Measurements from ENCODE around the gene PDE4A. TPM values are rescaled to one million over a fixed set of nuclear protein-coding genes. Genes with fewer than 3 reads are reported as not detected.

Gene PDE4A
- total RNA-seq, 1 experiment from 2014 or later: 5.5 TPM

DNA sequence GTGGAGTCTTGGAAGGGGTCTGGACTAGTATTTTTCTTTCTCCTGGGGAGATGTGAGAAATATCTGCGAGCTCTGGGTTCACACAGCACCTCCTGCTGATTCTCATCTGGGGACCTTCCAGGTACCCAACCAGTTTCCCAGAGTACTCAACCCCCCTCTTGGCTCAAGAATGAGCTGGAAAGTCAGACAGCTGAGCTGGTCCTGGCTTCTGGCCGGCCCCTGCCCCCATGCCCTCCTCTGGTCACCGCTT lies 2.2 kb upstream of the PDE4A start:
- no peaks in the 10 kb centered on the region for H3K36me3 ChIP-seq
- DNase-seq: peak; percentile 45
- H3K4me3 ChIP-seq: peak overlapping the region; percentile 52; the same call in 1 of the 2 replicates
- H3K9me3 ChIP-seq: peaks cover 10% of the 10 kb centered on the region
- peaks cover 46% of the 10 kb centered on the region for H3K27me3 ChIP-seq

DNA sequence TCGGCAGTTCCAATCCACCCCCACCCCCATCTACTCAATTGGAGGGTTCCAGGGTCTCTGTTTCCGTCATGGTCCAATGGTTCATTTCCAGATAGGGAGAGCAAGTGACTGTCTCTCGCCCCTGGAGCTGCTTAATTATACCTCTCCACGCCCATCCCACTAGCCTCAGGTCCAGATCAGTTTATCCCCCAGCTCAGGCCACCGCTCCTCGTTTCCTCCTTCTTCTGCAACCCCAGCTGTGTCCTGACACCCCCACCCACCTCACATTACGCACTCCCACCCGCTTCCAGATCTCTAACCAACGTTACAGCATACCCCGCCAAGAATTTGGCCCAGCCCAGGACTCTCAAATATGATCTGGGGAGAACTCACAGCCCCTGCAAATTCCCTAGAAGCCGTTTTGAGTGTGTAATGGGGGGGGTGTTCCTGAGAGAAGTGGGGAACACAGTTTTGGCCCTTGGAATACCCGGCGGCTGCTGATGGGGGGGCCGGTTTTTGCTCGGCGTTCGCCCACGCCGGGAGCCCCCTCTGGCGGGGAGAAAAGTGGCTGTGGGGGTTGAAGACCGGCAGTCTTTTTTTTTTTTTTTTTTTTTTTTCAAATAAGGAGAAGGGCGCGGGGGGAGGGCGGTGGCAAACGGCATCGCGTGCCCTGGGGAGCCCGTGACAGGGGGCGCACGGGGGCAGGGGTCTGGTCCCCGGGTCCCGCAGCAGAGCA lies 1.7 kb upstream of the PDE4A start:
- Histone ChIP-seq H3K36me3 (no peaks in the 10 kb centered on the region), H3K4me3 (peak overlapping the region; percentile 52), H3K9me3 (peaks cover 10% of the 10 kb centered on the region), H3K27me3 (peaks cover 50% of the 10 kb centered on the region)
- peak; percentile 60 for DNase-seq

DNA sequence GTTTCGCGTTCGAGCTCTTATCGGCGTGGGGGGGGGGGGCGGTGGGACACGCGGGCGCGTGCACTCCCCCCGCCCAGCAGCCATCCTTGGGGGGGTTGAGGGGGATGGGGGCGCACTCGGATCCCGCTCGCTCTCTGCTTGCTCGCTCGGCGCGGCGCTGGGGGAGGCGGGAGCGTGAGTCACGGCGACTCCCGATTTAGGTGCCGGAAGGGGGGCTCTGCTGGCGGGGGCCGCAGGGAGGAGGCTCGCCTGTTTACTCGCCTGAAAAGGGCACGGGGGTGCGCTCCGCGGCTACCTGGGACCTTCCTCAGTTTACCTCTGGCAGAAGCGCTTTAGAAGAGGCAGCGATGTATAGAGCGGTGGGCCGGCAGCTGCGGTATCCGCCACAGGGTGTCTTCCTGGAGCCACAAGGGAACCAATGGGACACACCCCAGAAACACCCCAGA lies 1.1 kb upstream of the PDE4A start:
- Histone ChIP-seq H3K9me3 (peaks cover 9% of the 10 kb centered on the region), H3K27me3 (peaks cover 50% of the 10 kb centered on the region), H3K36me3 (no peaks in the 10 kb centered on the region), H3K4me3 (peak overlapping the region; percentile 52)
- DNase-seq: peak; percentile 78

GRCh38 chr19:10419646-10420443 lies 493 bp upstream of the PDE4A start:
- Histone ChIP-seq H3K36me3 (no peaks in the 10 kb centered on the region), H3K4me3 (peak overlapping the region; percentile 52), H3K9me3 (peaks cover 3% of the 10 kb centered on the region), H3K27me3 (peaks cover 55% of the 10 kb centered on the region)
- peak; percentile 92 for DNase-seq

- Histone ChIP-seq H3K36me3 (no peaks in the 10 kb centered on the region), H3K27me3 (peaks cover 62% of the 10 kb centered on the region), H3K4me3 (peak overlapping the region; percentile 51), H3K9me3 (no peaks in the 10 kb centered on the region)
- DNase-seq: no peak
These were observed 1.1 kb downstream of the PDE4A start for GRCh38 chr19:10421240-10422045.

- Histone ChIP-seq H3K36me3 (no peaks in the 10 kb centered on the region), H3K27me3 (peaks cover 60% of the 10 kb centered on the region), H3K9me3 (no peaks in the 10 kb centered on the region), H3K4me3 (no peak overlapping the region)
- DNase-seq: no peak
These were observed 1.7 kb downstream of the PDE4A start for GRCh38 chr19:10422046-10422461.

DNA sequence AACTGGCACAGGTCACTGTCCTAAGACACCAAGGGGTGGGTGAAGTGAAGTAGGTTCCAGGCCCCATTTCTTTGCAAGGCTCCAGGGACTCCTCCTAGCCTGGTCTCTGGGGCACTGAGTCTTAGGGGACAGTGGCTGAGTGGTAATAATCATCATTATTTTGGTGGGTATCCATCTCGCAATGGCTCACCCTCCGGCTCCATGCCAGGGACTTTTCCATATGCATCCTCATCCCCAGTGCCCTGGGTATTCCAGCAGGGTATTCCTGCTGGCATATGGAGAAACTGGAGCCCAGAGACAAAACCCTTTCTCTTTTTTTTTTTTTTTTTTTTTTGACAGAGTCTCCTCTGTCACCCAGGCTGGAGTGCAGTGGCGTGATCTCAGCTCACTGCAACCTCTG lies 2.5 kb downstream of the PDE4A start:
- Histone ChIP-seq H3K4me3 (no peak overlapping the region), H3K9me3 (no peaks in the 10 kb centered on the region), H3K36me3 (no peaks in the 10 kb centered on the region), H3K27me3 (peaks cover 52% of the 10 kb centered on the region)
- DNase-seq: peak; percentile 58

GRCh38 chr19:10424011-10424637 lies 3.8 kb downstream of the PDE4A start:
- Histone ChIP-seq H3K4me3 (peak overlapping the region; percentile 51), H3K27me3 (peaks cover 45% of the 10 kb centered on the region), H3K36me3 (no peaks in the 10 kb centered on the region), H3K9me3 (no peaks in the 10 kb centered on the region)
- DNase-seq: peak; percentile 88

- no peak for DNase-seq
- Histone ChIP-seq H3K4me3 (no peak overlapping the region), H3K36me3 (no peaks in the 10 kb centered on the region), H3K9me3 (no peaks in the 10 kb centered on the region), H3K27me3 (peaks cover 24% of the 10 kb centered on the region)
These were observed 6.8 kb downstream of the PDE4A start for GRCh38 chr19:10427169-10427568.

GRCh38 chr19:10428996-10429381 lies 8.7 kb downstream of the PDE4A start:
- Histone ChIP-seq H3K4me3 (no peak overlapping the region), H3K27me3 (peaks cover 19% of the 10 kb centered on the region)
- DNase-seq: no peak

GRCh38 chr19:10430505-10431253 lies 10.3 kb downstream of the PDE4A start:
- peak; percentile 85 for DNase-seq
- Histone ChIP-seq H3K9me3 (no peaks in the 10 kb centered on the region), H3K4me3 (peak overlapping the region; percentile 67), H3K27me3 (0 out of 2 replicates have a peak, but pooled peaks cover 8% of the 10 kb centered on the region), H3K36me3 (no peaks in the 10 kb centered on the region)

More at GRCh38 chr19:10428996-10429381, 8.7 kb downstream of the PDE4A start:
- no peaks in the 10 kb centered on the region for H3K36me3 ChIP-seq
- H3K9me3 ChIP-seq: no peaks in the 10 kb centered on the region

GRCh38 chr19:10431254-10431942 lies 11.1 kb downstream of the PDE4A start:
- peak; percentile 59 for DNase-seq
- Histone ChIP-seq H3K4me3 (peak overlapping the region; percentile 67), H3K9me3 (no peaks in the 10 kb centered on the region), H3K27me3 (0 out of 2 replicates have a peak, but pooled peaks cover 8% of the 10 kb centered on the region), H3K36me3 (no peaks in the 10 kb centered on the region; the same call in 1 of the 2 replicates)

DNA sequence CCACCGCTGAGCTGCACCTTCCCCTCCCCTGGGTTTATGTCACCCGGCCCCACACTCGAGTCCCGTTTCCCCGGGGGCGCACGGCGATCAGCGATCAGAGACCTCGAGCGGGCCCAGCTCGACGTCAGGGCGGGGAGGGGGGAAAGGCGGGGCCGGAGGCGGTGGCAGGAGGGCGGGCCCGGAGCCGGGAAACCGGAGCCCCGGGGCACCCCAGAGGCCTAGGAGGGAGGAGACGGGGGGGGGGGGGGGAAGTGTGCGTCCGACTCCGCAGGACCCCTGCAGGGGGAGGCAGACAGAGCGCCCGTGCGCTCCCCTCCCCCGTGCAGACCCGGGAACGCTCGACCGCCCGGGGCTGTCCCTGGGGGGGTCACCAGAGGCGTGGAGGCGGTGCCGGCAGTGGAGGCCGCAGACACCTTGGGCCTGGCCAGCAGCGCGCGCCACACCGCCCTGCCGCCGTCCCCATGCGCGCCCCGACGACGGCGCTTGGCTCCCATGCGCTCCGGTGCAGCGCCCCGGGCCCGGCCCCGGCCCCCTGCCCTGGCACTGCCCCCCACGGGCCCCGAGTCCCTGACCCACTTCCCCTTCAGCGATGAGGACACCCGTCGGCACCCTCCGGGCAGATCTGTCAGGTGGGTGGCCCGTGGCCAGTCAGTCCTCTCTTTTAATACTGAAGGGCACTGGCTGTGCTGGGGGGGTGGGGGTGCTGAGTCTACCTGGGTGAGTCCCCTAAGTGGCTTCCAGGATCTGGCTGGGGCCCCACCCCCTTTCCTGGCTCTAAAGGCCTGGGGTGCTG lies 11.8 kb downstream of the PDE4A start:
- peaks cover 4% of the 10 kb centered on the region for H3K36me3 ChIP-seq
- 0 out of 2 replicates have a peak, but pooled peaks cover 8% of the 10 kb centered on the region for H3K27me3 ChIP-seq
- DNase-seq: peak; percentile 68

DNA sequence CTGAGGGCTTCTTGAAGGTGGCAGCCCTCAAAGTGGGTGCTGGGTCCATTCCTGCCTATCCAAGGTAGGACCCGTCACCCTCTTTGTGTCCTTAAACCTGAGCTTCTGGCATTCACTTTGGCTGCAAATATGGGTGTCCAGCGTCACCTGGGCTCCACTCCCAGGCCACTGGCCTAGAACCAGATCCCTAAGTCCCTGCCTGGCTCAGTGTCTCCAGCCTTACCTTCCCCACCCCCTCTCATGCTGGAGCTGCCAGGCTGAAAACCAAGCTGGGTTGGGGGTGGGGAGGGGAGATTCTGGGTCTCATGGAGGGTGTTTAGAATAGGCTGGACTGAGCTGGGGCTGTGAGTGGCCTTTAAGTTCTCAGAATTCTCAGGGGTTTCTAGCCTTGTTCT lies 12.4 kb downstream of the PDE4A start:
- no peak overlapping the region for H3K4me3 ChIP-seq
- no peaks in the 10 kb centered on the region for H3K9me3 ChIP-seq
- no peak for DNase-seq
- H3K36me3 ChIP-seq: peaks cover 4% of the 10 kb centered on the region
- H3K27me3 ChIP-seq: 0 out of 2 replicates have a peak, but pooled peaks cover 8% of the 10 kb centered on the region

More for the DNA sequence above, 11.8 kb downstream of the PDE4A start:
- H3K9me3 ChIP-seq: no peaks in the 10 kb centered on the region
- peak overlapping the region; percentile 67 for H3K4me3 ChIP-seq

DNA sequence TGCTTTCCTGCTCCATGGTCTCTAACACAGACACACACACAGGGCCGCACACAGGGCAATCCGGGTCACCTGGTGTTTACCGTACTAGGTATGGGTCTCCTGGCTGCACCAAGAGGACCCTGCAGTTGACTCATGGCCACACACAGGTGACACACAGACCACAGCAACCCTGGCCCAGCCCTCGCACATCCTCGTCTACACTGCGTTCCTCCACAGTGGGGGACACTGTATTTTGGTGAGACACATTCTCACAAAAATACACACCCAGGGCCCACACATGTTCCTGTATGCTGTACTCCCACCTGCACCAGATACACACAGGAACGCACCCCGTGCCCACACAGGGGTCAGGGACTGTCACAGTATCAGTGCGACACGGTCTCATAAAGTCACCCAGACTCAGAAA lies 12.8 kb downstream of the PDE4A start:
- no peak for DNase-seq
- H3K36me3 ChIP-seq: peaks cover 4% of the 10 kb centered on the region

More for the DNA sequence above, 12.8 kb downstream of the PDE4A start:
- 0 out of 2 replicates have a peak, but pooled peaks cover 8% of the 10 kb centered on the region for H3K27me3 ChIP-seq
- H3K9me3 ChIP-seq: no peaks in the 10 kb centered on the region
- no peak overlapping the region for H3K4me3 ChIP-seq
